ENCODE measurements around the gene SPATA46.

The SPATA46 gene

GRCh38 chr1:162407539-162407938 lies 30.9 kb upstream of the SPATA46 start:
- TF ChIP-seq CTCF (conservative IDR thresholded peaks at IDR 0.05; ENCODE audit: low read length) (no peak), EZH2phosphoT487 (IDR thresholded peaks at IDR 0.05; ENCODE audit: borderline replicate concordance) (no peak)
- peak overlapping the region; percentile 5; the same call in 1 of the 2 replicates for H2AFZ ChIP-seq (ENCODE audit: low read length)

GRCh38 chr1:162406811-162407210 lies 30.2 kb upstream of the SPATA46 start:
- H3K9ac ChIP-seq (ENCODE audit: low read depth, low read length, poor library complexity, severe bottlenecking) = no peak overlapping the region

More at GRCh38 chr1:162407539-162407938, 30.9 kb upstream of the SPATA46 start:
- no peak overlapping the region for H3K4me3 ChIP-seq (ENCODE audit: low read length, poor library complexity, severe bottlenecking)
- peaks cover 8% of the 10 kb centered on the region for H3K4me1 ChIP-seq (ENCODE audit: insufficient read depth, low read length, poor library complexity, severe bottlenecking)
- H3K4me2 ChIP-seq (ENCODE audit: low read depth, low read length, poor library complexity, severe bottlenecking) = no peak overlapping the region
- H3F3A ChIP-seq (ENCODE audit: low read depth) = no peaks in the 10 kb centered on the region
- H3K9ac ChIP-seq (ENCODE audit: low read depth, low read length, poor library complexity, severe bottlenecking) = no peak overlapping the region
- H3K36me3 ChIP-seq (ENCODE audit: insufficient read depth, low read length) = no peaks in the 10 kb centered on the region
- no peaks in the 10 kb centered on the region for H3K9me3 ChIP-seq (ENCODE audit: insufficient read depth, low read depth, low read length)
- no peaks in the 10 kb centered on the region for H3K79me2 ChIP-seq (ENCODE audit: insufficient read depth, low read length)
- H3K27me3 ChIP-seq (ENCODE audit: insufficient read depth, low read length, poor library complexity, severe bottlenecking) = no peaks in the 10 kb centered on the region
- H4K20me1 ChIP-seq (ENCODE audit: insufficient read depth, low read length, poor library complexity, severe bottlenecking) = no peaks in the 10 kb centered on the region
- H3K9me2 ChIP-seq (replicated peaks; ENCODE audit: low read depth, low read length) = no peaks in the 10 kb centered on the region

GRCh38 chr1:162405800-162406199 lies 29.1 kb upstream of the SPATA46 start:
- Histone ChIP-seq H2AFZ (ENCODE audit: low read length) (no peak overlapping the region), H3K79me2 (ENCODE audit: insufficient read depth, low read length) (no peaks in the 10 kb centered on the region), H3K9me3 (ENCODE audit: insufficient read depth, low read depth, low read length) (no peaks in the 10 kb centered on the region)

More at GRCh38 chr1:162406811-162407210, 30.2 kb upstream of the SPATA46 start:
- Histone ChIP-seq H2AFZ (ENCODE audit: low read length) (no peak overlapping the region), H3F3A (ENCODE audit: low read depth) (no peaks in the 10 kb centered on the region), H3K9me2 (replicated peaks; ENCODE audit: low read depth, low read length) (no peaks in the 10 kb centered on the region), H3K36me3 (ENCODE audit: insufficient read depth, low read length) (no peaks in the 10 kb centered on the region), H3K4me2 (ENCODE audit: low read depth, low read length, poor library complexity, severe bottlenecking) (no peak overlapping the region), H3K9me3 (ENCODE audit: insufficient read depth, low read depth, low read length) (no peaks in the 10 kb centered on the region), H3K4me3 (ENCODE audit: low read length, poor library complexity, severe bottlenecking) (no peak overlapping the region), H3K4me1 (ENCODE audit: insufficient read depth, low read length, poor library complexity, severe bottlenecking) (peaks cover 8% of the 10 kb centered on the region), H3K27me3 (ENCODE audit: insufficient read depth, low read length, poor library complexity, severe bottlenecking) (no peaks in the 10 kb centered on the region), H4K20me1 (ENCODE audit: insufficient read depth, low read length, poor library complexity, severe bottlenecking) (no peaks in the 10 kb centered on the region), H3K79me2 (ENCODE audit: insufficient read depth, low read length) (no peaks in the 10 kb centered on the region)
- no peak for TF ChIP-seq CTCF (conservative IDR thresholded peaks at IDR 0.05; ENCODE audit: low read length)
- no peak for TF ChIP-seq EZH2phosphoT487 (IDR thresholded peaks at IDR 0.05; ENCODE audit: borderline replicate concordance)

More at GRCh38 chr1:162405800-162406199, 29.1 kb upstream of the SPATA46 start:
- H3F3A ChIP-seq (ENCODE audit: low read depth) = no peaks in the 10 kb centered on the region
- H3K36me3 ChIP-seq (ENCODE audit: insufficient read depth, low read length) = no peaks in the 10 kb centered on the region
- H3K9ac ChIP-seq (ENCODE audit: low read depth, low read length, poor library complexity, severe bottlenecking) = no peak overlapping the region
- H3K27me3 ChIP-seq (ENCODE audit: insufficient read depth, low read length, poor library complexity, severe bottlenecking) = no peaks in the 10 kb centered on the region
- H3K9me2 ChIP-seq (replicated peaks; ENCODE audit: low read depth, low read length) = no peaks in the 10 kb centered on the region
- TF ChIP-seq CTCF (conservative IDR thresholded peaks at IDR 0.05; ENCODE audit: low read length) (no peak), EZH2phosphoT487 (IDR thresholded peaks at IDR 0.05; ENCODE audit: borderline replicate concordance) (no peak)
- no peaks in the 10 kb centered on the region for H4K20me1 ChIP-seq (ENCODE audit: insufficient read depth, low read length, poor library complexity, severe bottlenecking)
- no peak overlapping the region for H3K4me3 ChIP-seq (ENCODE audit: low read length, poor library complexity, severe bottlenecking)
- H3K4me1 ChIP-seq (ENCODE audit: insufficient read depth, low read length, poor library complexity, severe bottlenecking) = peaks cover 8% of the 10 kb centered on the region
- no peak overlapping the region for H3K4me2 ChIP-seq (ENCODE audit: low read depth, low read length, poor library complexity, severe bottlenecking)
